HepG2 (cell line): ENCODE measurements around the gene KAT2A. TPM values are rescaled to one million over a fixed set of nuclear protein-coding genes. Genes with fewer than 3 reads are reported as not detected.
A peak's percentile ranks its signal among the peaks of the same experiment; 100 is the strongest.

Experiments used
- AHR ChIP-seq: IDR thresholded peaks from 2 replicates; pipeline ENCODE4 v1.6.1; 2018; ENCODE audit warnings: missing genetic modification reagents, missing compliant biosample characterization
- ARNT ChIP-seq: fragments of 450-650 bp; IDR thresholded peaks from 2 replicates; pipeline ENCODE4 v1.6.1; 2017
- ASH2L ChIP-seq: fragments of 300-600, 200-600 bp; sonication (generic); IDR thresholded peaks from 2 replicates; pipeline ENCODE4 v1.7.0; 2017; ENCODE audit warnings: low read depth, mild to moderate bottlenecking, moderate library complexity, mixed read lengths, low read length; ENCODE audit not compliant: insufficient read length
- BCL6 ChIP-seq: IDR thresholded peaks from 2 replicates; pipeline ENCODE4 v1.6.1; 2016; ENCODE audit warnings: missing genetic modification reagents, missing compliant biosample characterization
- BRCA1 ChIP-seq: sonication (generic); formaldehyde crosslinking; IDR thresholded peaks from 2 replicates; pipeline ENCODE4 v1.4.0; 2020; ENCODE audit warnings: missing genetic modification reagents
- HNF4A ChIP-seq: sonication (generic); formaldehyde crosslinking; IDR thresholded peaks from 2 replicates; pipeline ENCODE4 v1.4.0; 2020; ENCODE audit warnings: missing genetic modification reagents
- HNF4G ChIP-seq, 2 experiments: sonication (generic) in 1 of 2; formaldehyde crosslinking in 1 of 2; IDR thresholded peaks; 2 replicates each; pipeline versions ENCODE4 v1.4.0 to v1.6.1; 2011 to 2020; ENCODE audit warnings: borderline replicate concordance in 2 of 2, low read depth in 2 of 2, mild to moderate bottlenecking in 2 of 2, low read length in 1 of 2, missing genetic modification reagents in 1 of 2, moderate library complexity in 1 of 2
- MIER2 ChIP-seq: IDR thresholded peaks from 2 replicates; pipeline ENCODE4 v1.6.1; 2016; ENCODE audit warnings: missing biosample characterization, missing genetic modification reagents
- MYC ChIP-seq: sonication (generic); formaldehyde crosslinking; IDR thresholded peaks from 2 replicates; pipeline ENCODE4 v1.9.0; 2021; ENCODE audit warnings: missing genetic modification reagents, borderline replicate concordance
- SIX4 ChIP-seq: sonication (generic); formaldehyde crosslinking; IDR thresholded peaks from 2 replicates; pipeline ENCODE4 v1.4.0; 2020; ENCODE audit warnings: missing genetic modification reagents
- ZNF230 ChIP-seq: sonication (generic); formaldehyde crosslinking; IDR thresholded peaks from 2 replicates; pipeline ENCODE4 v1.4.0; 2020; ENCODE audit warnings: mild to moderate bottlenecking, missing genetic modification reagents
- ZNF234 ChIP-seq: sonication (generic); formaldehyde crosslinking; conservative IDR thresholded peaks from 2 replicates; pipeline ENCODE4 v1.5.1; 2020; ENCODE audit warnings: mild to moderate bottlenecking, missing genetic modification reagents
- ZNF644 ChIP-seq: IDR thresholded peaks from 2 replicates; pipeline ENCODE4 v1.6.1; 2016; ENCODE audit warnings: low read depth
- ZNF788 ChIP-seq: sonication (generic); formaldehyde crosslinking; IDR thresholded peaks from 2 replicates; pipeline ENCODE4 v1.5.0; 2020; ENCODE audit warnings: mild to moderate bottlenecking, missing genetic modification reagents, borderline replicate concordance
- ZSCAN12 ChIP-seq: sonication (generic); formaldehyde crosslinking; IDR thresholded peaks from 2 replicates; pipeline ENCODE4 v1.9.0; 2021; ENCODE audit warnings: mild to moderate bottlenecking, missing genetic modification reagents
- ZSCAN25 ChIP-seq: sonication (generic); formaldehyde crosslinking; IDR thresholded peaks from 2 replicates; pipeline ENCODE4 v1.8.0; 2022; ENCODE audit warnings: mild to moderate bottlenecking, missing genetic modification reagents
- polyA plus RNA-seq, 8 experiments: library from polyadenylated mRNA; depleted of rRNA in 3 of 8; stranded (reverse) in 7 of 8; unstranded in 1 of 8; fragments of >200 nt; fragmentation: Illumina TruSeq in 4 of 8; extraction: Trizol in 4 of 8; gene quantifications; 2 replicates each; pipeline versions ENCODE4 v1.2.1 to v1.2.3, GENCODE V29; 2011 to 2016; ENCODE audit warnings: low read depth in 4 of 8, missing spikeins in 1 of 8, mixed read lengths in 1 of 8; ENCODE audit not compliant: insufficient read depth in 1 of 8
- total RNA-seq, 5 experiments: library from RNA; depleted of rRNA; stranded (reverse); fragments of >200 nt; fragmentation: Illumina TruSeq; extraction: Trizol; gene quantifications; 2 replicates each; pipeline ENCODE4 v1.2.3, GENCODE V29; 2016; ENCODE audit warnings: low read depth in 1 of 5
- TF ChIP-seq, protein P1 (sequence below): sonication (generic); formaldehyde crosslinking; IDR thresholded peaks from 2 replicates; pipeline ENCODE4 v1.9.0; 2022; ENCODE audit warnings: low read depth, missing genetic modification reagents
- TF ChIP-seq, protein P2 (sequence below): sonication (generic); formaldehyde crosslinking; IDR thresholded peaks from 2 replicates; pipeline ENCODE4 v1.5.0; 2020; ENCODE audit warnings: missing genetic modification reagents, mild to moderate bottlenecking, borderline replicate concordance
- TF ChIP-seq, protein P3 (sequence below): IDR thresholded peaks from 2 replicates; pipeline ENCODE4 v1.6.1; 2016; ENCODE audit warnings: control low read depth
- TF ChIP-seq, protein P4 (sequence below): sonication (generic); formaldehyde crosslinking; IDR thresholded peaks from 2 replicates; pipeline ENCODE4 v1.4.0; 2020; ENCODE audit warnings: mild to moderate bottlenecking, missing genetic modification reagents
- TF ChIP-seq, protein P5 (sequence below): sonication (generic); formaldehyde crosslinking; IDR thresholded peaks from 2 replicates; pipeline ENCODE4 v1.8.0; 2023; ENCODE audit warnings: mild to moderate bottlenecking, missing genetic modification reagents
- TF ChIP-seq, protein P6 (sequence below): sonication (generic); formaldehyde crosslinking; IDR thresholded peaks from 2 replicates; pipeline ENCODE4 v1.5.0; 2020; ENCODE audit warnings: mild to moderate bottlenecking, missing genetic modification reagents, borderline replicate concordance

KAT2A gene
- total and polyA plus RNA-seq, 2 of the 13 experiments (the other 11 are each of a cell fraction or from before 2014, with no cell fraction given): 29.1 to 90.4 TPM

DNA sequence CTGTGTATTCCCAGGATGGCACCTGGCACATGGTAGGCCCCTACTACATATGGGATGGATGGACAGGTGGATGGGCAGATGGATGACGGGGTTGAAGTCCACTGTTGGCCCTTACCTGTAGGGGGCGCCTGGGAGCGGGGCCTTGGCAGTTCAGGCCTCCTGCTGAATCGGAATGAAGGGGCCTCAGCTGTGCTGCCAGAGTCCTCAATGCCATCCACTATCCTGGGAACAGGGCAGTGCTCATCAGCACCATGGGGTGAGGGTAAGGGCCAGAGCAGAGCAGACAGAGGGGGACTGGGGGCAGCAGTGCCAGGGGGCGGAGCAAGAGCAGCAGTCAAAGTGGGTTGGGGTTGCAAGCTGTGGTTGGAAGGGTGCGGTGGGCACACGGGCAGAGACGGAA lies 41.9 kb upstream of the KAT2A start (continued):
- TF ChIP-seq AHR: no peak
- TF ChIP-seq ZNF644 (CRISPR knock-in tag): peak; percentile 63; the same call in 1 of the 2 replicates
- no peak for TF ChIP-seq ZNF230 (CRISPR knock-in tag)
- peak; percentile 91 for TF ChIP-seq HNF4G (IDR thresholded peaks at IDR 0.05; ENCODE audit: borderline replicate concordance, low read depth, low read length)
- peak; percentile 65; the same call in 1 of the 2 replicates for TF ChIP-seq HNF4G (CRISPR knock-in tag; IDR thresholded peaks at IDR 0.05; ENCODE audit: borderline replicate concordance, low read depth)
- no peak for TF ChIP-seq BCL6 (CRISPR knock-in tag)
- no peak for TF ChIP-seq ARNT
- no peak for TF ChIP-seq ZNF788 (CRISPR knock-in tag)
- TF ChIP-seq, protein P1, sequence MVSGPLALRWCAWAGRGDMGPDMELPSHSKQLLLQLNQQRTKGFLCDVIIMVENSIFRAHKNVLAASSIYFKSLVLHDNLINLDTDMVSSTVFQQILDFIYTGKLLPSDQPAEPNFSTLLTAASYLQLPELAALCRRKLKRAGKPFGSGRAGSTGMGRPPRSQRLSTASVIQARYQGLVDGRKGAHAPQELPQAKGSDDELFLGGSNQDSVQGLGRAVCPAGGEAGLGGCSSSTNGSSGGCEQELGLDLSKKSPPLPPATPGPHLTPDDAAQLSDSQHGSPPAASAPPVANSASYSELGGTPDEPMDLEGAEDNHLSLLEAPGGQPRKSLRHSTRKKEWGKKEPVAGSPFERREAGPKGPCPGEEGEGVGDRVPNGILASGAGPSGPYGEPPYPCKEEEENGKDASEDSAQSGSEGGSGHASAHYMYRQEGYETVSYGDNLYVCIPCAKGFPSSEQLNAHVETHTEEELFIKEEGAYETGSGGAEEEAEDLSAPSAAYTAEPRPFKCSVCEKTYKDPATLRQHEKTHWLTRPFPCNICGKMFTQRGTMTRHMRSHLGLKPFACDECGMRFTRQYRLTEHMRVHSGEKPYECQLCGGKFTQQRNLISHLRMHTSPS: peak; percentile 44; the same call in 1 of the 2 replicates
- TF ChIP-seq BRCA1: no peak
- TF ChIP-seq ASH2L: no peak
- TF ChIP-seq MYC (CRISPR knock-in tag): no peak
- TF ChIP-seq, protein P2, sequence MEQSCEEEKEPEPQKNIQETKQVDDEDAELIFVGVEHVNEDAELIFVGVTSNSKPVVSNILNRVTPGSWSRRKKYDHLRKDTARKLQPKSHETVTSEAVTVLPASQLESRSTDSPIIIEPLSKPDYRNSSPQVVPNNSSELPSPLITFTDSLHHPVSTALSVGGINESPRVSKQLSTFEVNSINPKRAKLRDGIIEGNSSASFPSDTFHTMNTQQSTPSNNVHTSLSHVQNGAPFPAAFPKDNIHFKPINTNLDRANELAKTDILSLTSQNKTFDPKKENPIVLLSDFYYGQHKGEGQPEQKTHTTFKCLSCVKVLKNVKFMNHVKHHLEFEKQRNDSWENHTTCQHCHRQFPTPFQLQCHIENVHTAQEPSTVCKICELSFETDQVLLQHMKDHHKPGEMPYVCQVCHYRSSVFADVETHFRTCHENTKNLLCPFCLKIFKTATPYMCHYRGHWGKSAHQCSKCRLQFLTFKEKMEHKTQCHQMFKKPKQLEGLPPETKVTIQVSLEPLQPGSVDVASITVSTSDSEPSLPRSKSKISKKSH (CRISPR knock-in tag): peak; percentile 60; the same call in 1 of the 2 replicates
- TF ChIP-seq, protein P3, sequence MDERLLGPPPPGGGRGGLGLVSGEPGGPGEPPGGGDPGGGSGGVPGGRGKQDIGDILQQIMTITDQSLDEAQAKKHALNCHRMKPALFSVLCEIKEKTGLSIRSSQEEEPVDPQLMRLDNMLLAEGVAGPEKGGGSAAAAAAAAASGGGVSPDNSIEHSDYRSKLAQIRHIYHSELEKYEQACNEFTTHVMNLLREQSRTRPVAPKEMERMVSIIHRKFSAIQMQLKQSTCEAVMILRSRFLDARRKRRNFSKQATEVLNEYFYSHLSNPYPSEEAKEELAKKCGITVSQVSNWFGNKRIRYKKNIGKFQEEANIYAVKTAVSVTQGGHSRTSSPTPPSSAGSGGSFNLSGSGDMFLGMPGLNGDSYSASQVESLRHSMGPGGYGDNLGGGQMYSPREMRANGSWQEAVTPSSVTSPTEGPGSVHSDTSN (CRISPR knock-in tag): no peak
- TF ChIP-seq ZSCAN25 (CRISPR knock-in tag): no peak
- TF ChIP-seq, protein P4, sequence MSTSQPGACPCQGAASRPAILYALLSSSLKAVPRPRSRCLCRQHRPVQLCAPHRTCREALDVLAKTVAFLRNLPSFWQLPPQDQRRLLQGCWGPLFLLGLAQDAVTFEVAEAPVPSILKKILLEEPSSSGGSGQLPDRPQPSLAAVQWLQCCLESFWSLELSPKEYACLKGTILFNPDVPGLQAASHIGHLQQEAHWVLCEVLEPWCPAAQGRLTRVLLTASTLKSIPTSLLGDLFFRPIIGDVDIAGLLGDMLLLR (CRISPR knock-in tag): peak; percentile 18; the same call in 1 of the 2 replicates
- TF ChIP-seq MIER2: 0 out of 2 replicates have a peak, but pooled peaks have one; percentile 64
- no peak for TF ChIP-seq ZSCAN12 (CRISPR knock-in tag)
- TF ChIP-seq, protein P5, sequence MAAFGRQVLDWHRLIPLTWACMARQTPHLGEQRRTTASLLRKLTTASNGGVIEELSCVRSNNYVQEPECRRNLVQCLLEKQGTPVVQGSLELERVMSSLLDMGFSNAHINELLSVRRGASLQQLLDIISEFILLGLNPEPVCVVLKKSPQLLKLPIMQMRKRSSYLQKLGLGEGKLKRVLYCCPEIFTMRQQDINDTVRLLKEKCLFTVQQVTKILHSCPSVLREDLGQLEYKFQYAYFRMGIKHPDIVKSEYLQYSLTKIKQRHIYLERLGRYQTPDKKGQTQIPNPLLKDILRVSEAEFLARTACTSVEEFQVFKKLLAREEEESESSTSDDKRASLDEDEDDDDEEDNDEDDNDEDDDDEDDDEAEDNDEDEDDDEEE (CRISPR knock-in tag): 0 out of 2 replicates have a peak, but pooled peaks have one; percentile 16
- TF ChIP-seq, protein P6, sequence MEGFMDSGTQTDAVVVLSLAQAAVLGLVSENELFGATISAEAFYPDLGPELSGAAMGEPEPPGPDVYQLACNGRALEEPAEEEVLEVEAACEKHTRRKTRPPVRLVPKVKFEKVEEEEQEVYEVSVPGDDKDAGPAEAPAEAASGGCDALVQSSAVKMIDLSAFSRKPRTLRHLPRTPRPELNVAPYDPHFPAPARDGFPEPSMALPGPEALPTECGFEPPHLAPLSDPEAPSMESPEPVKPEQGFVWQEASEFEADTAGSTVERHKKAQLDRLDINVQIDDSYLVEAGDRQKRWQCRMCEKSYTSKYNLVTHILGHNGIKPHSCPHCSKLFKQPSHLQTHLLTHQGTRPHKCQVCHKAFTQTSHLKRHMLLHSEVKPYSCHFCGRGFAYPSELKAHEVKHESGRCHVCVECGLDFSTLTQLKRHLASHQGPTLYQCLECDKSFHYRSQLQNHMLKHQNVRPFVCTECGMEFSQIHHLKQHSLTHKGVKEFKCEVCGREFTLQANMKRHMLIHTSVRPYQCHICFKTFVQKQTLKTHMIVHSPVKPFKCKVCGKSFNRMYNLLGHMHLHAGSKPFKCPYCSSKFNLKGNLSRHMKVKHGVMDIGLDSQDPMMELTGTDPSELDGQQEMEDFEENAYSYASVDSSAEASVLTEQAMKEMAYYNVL (CRISPR knock-in tag): no peak
- no peak for TF ChIP-seq ZNF234 (CRISPR knock-in tag)
- no peak for TF ChIP-seq SIX4
- peak; percentile 89 for TF ChIP-seq HNF4A (CRISPR knock-in tag)
